A549 (cell line): ENCODE measurements around the gene WASF2.

Experiments used
- CTCF ChIP-seq: fragments of >200 bp; sonication (Bioruptor Twin); formaldehyde crosslinking; IDR thresholded peaks from 3 replicates; pipeline ENCODE4 v1.5.1; 2016
- ESRRA ChIP-seq: fragments of 150-350 bp; IDR thresholded peaks from 2 replicates; pipeline ENCODE4 v1.6.1; 2014; ENCODE audit warnings: mild to moderate bottlenecking, low read length, borderline replicate concordance
- KDM5A ChIP-seq: fragments of 200-600 bp; sonication (generic); IDR thresholded peaks from 2 replicates; pipeline ENCODE4 v1.6.1; 2016; ENCODE audit warnings: antibody characterized with exemption, mild to moderate bottlenecking
- RAD21 ChIP-seq, 2 experiments: fragments of >200 bp in 1 of 2; sonication (Bioruptor Twin) in 1 of 2; formaldehyde crosslinking in 1 of 2; IDR thresholded peaks in 1 of 2; conservative IDR thresholded peaks in 1 of 2; 2 replicates in 1 of 2; 3 replicates in 1 of 2; pipeline ENCODE4 v1.6.1; 2012 to 2018; ENCODE audit warnings: inconsistent platforms in 1 of 2
- SREBF2 ChIP-seq: fragments of 450-650 bp; IDR thresholded peaks from 2 replicates; pipeline ENCODE4 v1.6.1; 2014; ENCODE audit warnings: mild to moderate bottlenecking, moderate library complexity
- TF ChIP-seq, protein P1 (sequence below): fragments of 450-650 bp; IDR thresholded peaks from 2 replicates; pipeline ENCODE4 v1.6.1; 2014; ENCODE audit warnings: antibody characterized with exemption

DNA sequence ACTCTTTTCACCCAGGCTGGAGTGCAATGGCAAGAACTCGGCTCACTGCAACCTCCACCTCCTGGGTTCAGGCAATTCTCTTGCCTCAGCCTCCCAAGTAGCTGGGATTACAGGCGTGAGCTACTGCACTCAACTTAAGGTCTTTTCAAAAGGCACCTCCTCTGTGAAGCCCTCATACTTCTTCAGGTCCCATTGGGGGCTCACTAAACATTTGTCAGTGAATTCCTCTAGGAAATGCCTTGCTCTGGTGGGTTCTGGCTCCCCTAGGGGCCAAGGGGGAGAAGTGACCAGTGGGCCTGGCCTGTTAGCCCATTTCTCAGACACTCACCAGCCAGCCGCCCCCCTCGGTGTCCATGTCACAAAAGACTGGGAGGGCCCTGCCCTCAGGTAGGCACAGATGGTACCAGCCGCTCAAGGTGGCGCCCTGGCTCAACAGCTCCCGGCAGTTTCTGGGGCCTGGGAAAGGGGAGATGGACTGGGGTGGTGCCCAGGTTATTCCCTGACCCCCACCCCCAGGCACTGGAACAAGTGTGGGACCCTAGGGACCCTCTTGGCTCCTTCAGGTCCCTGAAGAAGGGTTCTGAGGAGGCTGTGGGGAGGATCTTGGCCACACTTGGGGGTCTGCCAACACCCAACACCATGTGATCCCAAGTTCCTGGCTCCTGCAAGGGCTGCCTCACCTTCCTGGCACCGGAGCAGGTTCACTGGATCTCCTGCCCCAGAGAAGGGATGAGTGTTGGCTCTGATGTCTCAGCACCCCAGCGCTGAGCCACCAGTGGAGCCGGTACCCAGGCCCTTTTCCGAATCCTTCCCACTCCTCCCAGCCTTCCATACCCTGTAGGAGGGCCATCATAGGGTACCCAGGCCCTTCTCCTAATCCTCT lies 116.9 kb downstream of the WASF2 start:
- TF ChIP-seq, protein P1, sequence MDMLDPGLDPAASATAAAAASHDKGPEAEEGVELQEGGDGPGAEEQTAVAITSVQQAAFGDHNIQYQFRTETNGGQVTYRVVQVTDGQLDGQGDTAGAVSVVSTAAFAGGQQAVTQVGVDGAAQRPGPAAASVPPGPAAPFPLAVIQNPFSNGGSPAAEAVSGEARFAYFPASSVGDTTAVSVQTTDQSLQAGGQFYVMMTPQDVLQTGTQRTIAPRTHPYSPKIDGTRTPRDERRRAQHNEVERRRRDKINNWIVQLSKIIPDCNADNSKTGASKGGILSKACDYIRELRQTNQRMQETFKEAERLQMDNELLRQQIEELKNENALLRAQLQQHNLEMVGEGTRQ: no peak
- TF ChIP-seq RAD21 (conservative IDR thresholded peaks at IDR 0.05 in 1 of 2, IDR thresholded peaks at IDR 0.05 in 1 of 2) (no peak), SREBF2 (no peak), ESRRA (no peak), CTCF (no peak), KDM5A (no peak)
